HG02610 (cell line): Measurements from ENCODE around the gene TRIOBP.
"Not testable (repeated sequence)": the region's sequence is repeated elsewhere in the genome, so short reads cannot be mapped to it uniquely, and the experiment has no call there.

Experiments
- ATAC-seq: cut with Tn5 transposase; IDR thresholded peaks from one replicate; pipeline ENCODE4 v1.9.1; 2021; ENCODE audit warnings: mild to moderate bottlenecking, moderate library complexity; ENCODE audit not compliant: unreplicated experiment

The TRIOBP gene

DNA sequence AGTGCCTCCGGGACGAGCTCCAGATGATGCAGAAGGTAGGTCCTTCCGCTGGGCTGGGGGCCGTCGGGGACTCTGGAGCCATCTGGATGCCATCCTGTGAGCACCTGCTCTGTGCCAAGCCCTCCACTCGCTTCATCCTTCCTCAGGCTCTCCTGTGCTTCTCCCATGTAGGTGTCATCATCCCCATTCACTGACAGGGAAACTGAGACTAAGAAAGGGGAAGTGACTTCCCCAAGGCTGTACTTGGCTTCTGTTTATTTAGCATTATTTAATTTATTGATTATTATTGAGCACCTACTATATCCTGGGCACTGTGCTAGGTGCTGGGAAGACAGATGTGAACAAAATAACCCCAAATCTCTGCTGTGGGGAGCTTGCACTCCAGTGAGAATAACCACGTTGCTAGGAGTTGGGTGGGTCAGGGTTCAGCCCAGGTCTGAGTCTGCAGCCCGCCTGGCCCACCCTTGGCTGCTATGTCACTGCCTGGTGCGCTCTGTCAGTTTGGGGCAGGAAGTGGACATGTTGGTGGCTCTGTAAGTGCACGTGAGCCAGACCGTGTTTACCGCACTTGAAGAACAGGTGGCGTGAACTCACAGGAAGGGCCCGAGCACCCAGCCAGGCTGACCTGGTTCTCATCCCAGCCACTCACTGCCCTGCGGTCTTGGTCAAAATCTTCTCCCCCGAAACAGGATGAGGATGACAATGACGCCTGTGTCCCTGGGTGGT is 75.0 kb downstream of the TRIOBP start:
- ATAC-seq, result no peak

DNA sequence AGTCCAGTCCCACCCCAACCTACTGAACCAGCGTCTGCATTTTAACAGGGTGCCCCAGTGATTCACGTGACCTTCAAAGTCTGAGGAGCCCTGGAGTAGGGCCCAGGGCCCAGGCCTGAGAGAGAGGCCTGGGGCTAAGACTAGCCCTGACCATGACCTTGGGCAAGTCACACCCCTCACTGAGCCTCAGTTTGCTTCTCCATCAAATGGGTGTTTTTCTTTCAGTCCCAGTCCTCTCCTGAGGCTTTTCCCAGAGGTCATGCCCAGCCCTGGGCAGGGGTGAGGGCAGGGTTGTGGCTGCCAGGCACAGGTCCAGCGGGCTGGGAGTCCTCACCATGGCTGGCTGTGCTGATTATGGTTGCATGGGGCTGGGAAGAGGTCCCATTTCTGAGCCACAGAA is 77.9 kb downstream of the TRIOBP start:
- ATAC-seq, result no peak

DNA sequence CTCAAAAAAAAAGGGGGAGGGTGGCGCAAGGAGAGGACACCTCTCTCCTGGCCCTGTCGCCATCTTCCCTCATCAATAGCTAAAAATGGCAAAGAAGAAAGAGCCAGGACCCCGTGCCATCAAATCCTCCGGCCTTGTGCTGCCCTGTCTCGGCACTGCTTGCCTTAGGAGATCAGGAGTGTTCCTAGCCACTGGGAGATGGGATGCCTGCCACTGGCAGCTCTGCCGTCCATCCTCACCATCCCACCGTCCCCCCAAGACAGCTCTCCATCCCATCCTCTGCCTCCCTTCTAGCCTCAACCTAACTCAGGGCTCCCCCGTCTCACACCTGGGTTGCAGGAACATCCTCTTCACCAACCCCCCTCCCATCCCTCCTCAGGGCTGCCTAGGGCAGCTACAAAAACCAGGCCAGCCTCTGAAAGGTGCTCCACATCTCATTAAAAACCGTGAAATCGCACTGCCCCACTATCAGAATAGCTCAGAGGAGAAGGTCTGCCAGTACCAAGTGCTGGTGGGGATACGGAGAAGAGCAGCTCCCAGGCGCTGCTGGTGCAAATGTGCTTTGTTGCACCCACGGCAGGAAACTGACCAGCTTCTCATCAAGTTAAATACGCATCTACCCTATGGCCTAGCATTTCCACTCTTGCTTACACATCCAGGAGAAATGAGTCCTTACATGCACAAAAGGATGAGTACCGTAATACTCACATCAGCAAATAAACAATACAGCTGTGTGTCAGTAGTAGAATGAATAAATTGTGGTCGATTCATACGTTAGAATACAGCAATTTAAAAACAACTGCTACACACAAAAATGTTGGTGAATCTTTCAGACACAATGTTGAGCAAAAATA is 79.2 kb downstream of the TRIOBP start:
- ATAC-seq, result no peak

DNA sequence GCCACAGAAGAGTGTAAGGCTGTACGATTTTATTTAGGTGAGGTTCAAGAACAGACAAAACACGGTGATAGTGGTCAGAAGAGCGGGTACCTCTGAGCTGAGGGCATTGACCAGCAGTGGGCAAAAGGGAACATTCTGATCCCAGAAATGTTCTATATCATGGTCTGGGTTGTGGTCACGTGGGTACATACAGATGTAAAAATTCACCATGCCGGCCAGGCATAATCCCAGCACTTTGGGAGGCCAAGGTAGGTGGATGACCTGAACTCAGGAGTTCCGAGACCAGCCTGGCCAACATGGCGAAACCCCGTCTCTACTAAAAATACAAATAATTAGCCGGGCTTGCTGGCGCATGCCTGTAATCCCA is 79.8 kb downstream of the TRIOBP start:
- no peak for ATAC-seq

DNA sequence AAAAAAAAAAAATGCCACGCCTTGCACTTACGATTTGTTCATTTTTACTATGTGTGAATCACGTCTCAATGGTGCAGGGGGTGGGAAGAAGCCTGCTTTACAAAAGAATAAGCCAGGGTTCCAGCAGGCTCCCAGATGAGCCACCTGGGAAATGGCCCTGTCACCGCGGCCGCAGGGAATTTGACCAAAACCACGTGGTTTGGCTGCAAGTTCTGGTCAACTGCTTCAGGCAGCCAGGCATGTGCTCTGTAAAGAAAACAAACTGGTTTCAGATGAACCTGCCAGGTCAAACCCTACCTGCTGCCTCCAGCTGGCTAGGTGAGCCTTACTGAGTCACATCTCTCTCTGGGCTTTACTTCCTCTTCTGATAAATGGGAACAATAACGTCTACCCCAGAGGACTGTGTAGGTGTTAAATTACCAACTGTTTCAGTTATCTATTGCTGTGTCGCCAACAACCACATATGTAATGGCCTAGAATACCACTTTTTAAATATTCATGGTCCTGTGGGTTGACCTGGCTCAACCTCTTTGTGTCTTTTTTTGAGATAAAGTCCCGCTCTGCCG is 80.4 kb downstream of the TRIOBP start:
- ATAC-seq, result no peak

DNA sequence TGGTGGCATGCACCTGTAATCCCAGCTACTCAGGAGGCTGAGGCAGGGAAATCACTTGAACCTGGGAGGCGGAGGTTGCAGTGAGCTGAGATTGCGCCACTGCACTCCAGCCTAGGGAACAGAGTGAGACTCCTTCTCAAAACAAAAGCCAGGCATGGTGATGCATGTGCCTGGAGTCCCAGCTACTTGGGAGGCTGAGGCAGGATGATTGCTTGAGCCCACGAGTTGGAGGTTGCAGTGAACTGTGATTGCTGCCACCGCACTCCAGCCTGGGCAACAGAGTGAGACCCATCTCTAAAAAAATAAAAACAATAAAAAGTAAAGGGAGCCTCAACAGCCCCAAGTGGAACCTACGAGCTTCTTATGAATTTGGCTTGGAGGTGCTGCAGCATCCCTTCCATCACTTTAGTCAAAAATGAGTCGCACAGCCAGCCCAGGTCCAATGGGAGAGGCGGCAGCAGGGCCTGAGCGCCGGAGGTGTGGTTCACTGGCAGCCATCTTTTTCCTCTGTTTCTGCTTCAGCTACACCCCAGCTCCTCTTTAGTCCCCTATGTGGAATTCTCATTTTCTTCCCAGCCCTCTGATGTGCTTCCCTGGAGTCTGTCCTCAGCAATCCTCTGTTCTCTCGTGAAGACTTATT is 81.6 kb downstream of the TRIOBP start:
- ATAC-seq, result no peak

DNA sequence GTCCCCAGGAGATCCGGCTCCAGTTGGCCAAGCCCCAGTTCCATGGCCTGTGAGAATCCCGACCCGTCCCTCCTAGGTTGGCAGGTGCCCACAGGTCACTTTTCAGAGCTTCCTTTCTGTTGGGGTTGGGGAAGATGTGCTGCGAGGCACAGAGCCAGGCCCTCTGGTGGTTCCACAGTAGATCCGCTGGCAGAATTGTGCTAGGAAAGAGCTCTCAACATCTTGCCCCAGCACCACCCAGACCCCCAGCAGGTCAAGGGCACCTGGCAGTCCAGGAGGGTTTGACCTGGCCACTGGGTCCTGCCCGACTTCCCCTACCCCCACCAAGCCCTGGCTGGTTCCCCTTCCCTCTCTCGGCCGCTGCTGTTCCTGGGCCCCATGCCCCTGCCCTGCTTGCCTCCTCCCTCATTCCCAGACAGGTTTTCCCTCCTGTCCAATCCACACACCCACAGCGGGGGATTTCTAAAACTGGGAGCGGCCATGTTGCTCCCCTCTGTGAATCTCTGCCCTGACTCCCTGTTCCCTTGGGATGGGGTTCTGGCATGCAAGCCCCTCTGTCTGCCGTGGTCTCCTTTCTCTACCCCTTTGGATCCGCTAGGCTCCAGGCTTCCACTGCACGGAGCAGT is 84.7 kb downstream of the TRIOBP start:
- no peak for ATAC-seq

DNA sequence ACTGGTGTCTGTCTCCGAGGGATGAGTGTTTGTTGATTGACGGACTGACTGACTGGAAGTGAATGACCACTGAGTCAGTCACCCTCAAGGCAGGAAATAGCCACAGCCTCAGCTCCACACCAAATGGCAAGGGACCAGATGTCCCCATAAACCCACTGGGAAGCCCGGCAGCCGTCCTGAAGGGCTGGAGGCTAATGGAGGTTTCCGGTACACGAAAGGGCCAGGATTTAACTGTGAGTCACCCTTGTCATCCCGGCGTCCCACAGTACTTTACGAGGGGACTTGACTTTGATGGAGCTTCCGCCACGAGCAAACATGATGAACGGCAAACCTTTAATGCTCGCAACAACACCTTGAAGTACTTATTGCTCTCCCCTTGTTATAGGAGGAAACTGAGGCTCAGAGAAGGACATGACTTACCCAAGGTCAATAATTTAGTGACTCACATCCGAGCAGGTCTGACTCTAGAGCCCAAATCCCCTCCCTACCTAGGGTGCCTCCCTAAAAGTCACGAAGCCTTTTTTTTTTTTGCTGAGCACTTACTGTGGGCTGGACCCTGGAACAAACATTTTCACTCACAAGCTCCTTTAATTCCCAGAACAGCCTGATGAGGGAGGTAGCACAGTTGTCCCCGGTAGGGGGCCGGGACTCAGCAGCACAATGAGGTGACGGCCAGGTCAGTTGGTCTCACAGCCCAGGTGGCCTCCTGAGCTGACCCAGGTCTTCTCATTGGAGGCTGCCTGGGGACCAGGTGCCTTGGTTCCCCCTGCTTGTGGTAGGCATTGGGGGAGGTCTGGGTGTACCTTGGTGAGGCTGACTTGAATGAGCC is 85.7 kb downstream of the TRIOBP start:
- ATAC-seq, result no peak

DNA sequence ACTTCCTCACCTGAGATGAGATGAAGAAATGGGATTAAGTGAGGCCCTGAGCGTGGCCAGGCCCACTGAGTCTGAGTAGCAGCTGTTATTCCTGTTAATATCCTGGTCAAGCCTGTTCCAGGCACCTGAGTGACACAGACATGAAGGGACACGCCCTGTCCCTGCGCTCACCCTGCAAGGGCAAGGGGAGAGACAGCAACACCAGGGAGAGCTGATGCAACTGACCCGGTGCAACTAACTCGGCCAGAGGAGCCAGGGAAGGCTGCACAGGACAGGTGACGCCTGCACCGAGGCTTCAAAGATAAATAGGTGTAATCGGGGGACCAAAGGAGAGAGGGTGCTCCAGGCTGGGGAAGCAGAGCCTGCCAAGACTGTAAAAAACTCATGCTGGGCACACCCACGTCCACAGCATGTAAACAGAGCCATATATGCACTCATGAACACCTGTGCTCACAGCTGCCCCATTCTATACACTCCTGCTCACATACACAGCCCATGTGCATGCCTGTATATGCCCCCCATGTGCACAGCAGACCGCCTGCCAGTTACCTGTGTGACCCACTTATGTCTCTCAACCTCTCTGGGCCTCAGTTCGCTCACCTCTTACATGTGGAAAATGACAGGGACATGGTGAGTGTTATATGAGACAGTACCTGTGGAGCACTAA is 88.1 kb downstream of the TRIOBP start:
- no peak for ATAC-seq

DNA sequence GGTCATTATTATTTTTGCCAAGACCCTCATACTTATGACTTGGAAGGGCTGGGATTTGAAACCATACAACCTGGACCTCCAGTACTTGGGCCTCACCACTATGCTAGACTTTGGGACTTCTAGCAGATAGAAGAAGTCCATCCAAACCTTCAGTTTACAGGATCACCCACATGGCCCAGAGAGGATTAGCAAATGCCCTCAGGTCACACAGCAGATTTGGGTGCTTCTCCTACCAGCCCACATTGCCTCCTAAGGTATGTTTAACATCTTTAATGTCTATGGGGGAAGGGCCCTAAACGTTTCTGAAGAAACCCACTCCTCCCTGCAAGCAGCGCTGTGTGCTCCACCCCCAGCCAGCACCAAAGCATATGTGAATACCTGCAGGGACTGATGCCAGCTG is 93.4 kb downstream of the TRIOBP start:
- ATAC-seq, result no peak

DNA sequence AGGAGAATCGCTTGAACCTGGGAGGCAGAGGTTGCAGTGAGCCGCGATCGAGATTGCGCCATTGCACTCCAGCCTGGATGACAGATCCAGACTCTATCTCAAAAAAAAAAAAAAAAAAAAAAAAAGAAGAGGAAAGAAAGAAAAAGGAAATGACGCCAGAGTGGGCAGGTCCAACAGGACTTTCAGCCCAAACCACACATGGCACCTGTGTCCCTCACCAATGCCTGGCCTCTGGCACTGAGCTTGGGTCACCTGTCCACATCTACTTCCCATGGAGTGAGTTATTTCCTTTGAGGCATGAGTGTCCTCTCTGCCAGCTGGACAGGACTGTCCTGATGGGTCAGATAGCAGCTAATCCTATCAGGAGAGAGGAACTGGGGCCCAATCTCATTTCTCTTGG is 95.6 kb downstream of the TRIOBP start:
- no peak for ATAC-seq

DNA sequence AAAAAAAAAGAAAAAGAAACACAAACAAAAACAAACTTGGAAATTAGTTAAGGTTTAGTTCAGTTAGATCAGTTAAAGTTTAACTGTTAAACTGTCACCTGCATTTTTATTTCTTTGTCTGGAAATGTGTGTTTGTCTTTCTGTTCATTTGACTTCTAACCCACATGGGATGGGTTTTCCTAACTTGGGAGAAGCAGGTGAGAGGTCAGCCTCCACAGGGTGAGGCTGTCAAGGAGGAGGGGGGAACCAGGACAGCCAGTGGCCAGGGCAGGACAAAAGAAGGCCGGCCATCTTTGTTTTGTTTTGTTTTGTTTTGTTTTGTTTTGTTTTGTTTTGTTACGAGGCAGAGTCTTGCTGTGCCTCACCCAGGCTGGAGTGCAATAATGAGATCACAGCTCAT is 97.5 kb downstream of the TRIOBP start:
- no peak for ATAC-seq

DNA sequence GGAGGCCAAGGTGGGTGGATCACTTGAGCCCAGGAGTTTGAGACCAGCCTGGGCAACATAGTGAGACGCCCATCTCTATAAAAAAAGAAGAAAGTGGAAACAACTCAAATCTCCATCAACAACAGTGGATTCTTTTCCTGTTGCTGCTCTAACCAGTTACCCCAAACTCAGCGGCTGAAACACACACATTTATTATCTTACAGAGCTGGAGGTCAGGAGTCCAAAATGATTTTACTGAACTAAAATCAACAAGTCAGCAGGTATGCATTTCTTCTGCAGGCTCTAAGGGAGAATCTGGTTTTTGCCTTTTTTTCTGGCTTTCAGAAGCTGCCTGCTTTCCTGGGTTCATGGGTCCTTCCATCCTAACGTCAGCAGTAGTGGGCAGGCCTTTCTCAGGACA is 99.2 kb downstream of the TRIOBP start:
- ATAC-seq, result no peak

DNA sequence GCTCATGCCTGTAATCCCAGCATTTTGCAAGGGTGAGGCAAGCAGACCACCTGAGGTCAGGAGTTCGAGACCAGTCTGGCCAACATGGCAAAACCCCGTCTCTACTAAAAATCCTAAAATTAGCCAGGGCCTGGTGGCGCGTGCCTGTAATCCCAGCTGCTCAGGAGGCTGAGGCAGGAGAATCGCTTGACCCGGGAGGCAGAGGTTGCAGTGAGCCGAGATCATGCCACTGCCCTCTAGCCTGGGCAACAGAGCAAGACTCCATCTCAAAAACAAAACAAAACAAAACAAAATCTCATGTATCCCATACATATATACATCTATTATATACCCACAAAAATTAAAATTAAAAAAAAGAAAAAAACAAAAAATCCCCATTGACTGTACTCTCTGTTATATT is 100.4 kb downstream of the TRIOBP start:
- ATAC-seq, result not testable (repeated sequence)

DNA sequence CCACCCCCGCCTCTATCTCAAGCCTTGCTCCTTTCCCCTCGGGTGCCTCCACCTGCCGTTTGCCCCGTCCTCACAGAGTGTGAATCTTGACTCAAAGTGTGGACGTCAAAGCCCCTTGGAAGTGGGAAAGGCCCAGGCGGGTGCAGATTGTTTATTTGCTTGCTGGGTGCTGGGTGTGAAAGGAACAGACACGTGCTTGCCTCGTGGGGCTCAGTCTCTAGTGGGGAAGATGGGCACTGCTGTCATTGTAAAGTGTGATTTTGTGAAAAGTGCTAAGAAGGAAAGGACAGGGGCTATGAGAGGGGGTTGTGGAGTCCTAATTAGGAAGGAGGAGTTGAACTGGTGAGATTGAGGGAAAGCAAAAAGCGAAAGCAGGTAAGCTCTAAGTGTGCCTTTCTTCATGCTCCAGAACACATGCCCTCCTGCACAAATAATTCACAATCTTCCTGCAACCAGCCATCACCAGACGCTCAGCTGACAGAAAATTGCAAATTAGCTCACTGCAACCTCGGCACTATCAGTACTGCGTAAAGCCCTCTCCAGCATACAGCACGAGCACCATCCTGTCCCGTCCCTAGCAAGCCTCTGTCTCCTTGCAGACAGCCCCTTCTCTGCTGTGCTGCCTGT is 101.1 kb downstream of the TRIOBP start:
- ATAC-seq, result no peak

DNA sequence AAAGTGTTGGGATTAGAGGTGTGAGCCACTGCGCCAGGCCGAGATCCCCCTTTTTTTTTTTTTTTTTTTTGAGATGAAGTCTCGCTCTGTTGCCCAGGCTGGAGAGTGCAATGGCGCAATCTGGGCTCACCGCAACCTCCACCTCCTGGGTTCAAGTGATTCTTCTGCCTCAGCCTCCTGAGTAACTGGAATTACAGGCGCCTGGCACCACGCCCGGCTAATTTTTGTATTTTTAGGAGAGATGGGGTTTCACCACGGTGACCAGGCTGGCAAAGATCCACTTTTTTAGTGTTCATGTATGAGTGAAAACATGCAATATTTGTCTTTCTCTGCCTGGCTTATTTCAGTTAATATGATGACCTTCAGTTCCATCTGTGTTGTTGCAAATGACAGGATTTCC is 103.1 kb downstream of the TRIOBP start:
- not testable (repeated sequence) for ATAC-seq

DNA sequence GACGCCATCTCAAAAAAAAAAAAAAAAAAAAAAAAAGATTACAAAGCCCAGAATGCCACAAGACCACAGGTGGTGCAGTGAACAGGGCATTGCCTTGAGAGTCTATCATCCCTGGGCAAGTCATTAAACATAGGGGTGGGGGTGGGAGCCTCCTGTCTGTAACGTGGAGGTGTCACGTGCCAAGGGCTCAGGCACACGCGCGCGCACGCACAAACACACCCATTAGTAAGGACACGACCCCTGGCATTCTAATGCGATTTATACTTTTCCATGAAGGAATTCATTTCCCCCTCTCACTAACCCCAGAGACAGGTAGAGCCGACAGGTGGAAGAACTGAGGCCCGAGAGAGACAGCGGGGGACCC is 105.1 kb downstream of the TRIOBP start:
- ATAC-seq, result no peak

DNA sequence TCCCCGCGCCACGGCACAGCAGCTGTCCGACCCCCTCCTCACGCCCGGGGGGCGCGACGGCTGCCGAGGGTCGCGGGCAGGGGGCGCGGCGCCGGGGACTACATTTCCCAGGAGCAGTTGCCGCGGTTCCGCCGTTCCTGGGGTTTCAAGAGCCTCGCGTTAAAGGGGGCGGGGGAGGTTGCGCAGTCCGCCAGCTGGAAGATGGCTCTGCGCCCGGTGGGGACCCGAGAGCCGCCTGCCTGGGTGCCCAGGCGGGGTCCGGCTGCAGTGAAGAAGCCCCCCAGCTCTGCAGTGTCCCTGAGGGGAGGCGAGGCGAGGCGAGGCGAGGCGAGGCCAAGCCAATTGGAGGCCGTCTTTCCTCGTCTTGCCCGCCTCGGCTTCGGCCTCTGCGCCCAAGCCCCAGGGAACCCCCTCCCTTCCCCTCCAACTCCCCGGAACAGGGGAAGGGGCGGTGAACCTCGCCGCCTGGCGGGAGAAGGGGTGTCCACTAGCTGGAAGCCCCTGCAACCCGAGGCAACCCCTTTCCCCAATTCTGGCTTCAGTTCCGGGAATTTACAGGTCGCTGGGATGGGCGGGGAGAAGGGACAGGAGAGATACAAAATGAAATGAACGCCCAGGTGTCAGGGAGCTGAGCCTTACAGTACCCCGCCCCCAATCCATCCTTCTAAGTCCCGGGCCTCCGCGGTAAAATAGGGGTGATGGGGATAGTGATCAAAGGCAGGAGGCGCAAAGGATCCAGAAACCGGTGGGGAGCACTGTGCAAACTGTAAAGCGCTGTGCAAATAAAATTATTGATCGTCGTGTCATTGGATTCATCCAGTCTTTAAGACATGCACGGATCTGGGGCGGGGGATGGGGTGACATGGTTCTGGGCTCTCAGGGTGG is 105.7 kb downstream of the TRIOBP start:
- no peak for ATAC-seq
